K562 (cell line): ENCODE results near the gene XIRP1. TPM values are rescaled to one million over a fixed set of nuclear protein-coding genes. Genes with fewer than 3 reads are reported as not detected.

ENCODE experiments used
- CEBPG ChIP-seq, 3 experiments: fragments of 200-800 bp in 1 of 3; sonication (Bioruptor generic) in 1 of 3; sonication (generic) in 1 of 3; formaldehyde crosslinking in 1 of 3; IDR thresholded peaks in 2 of 3; conservative IDR thresholded peaks in 1 of 3; 2 replicates each; pipeline versions ENCODE4 v1.6.1 to v1.8.0; 2016 to 2022; ENCODE audit warnings: missing compliant biosample characterization in 2 of 3, missing genetic modification characterization in 2 of 3, mild to moderate bottlenecking in 1 of 3, missing genetic modification reagents in 1 of 3
- FOXM1 ChIP-seq, 2 experiments: fragments of 450-650 bp in 1 of 2; sonication (generic) in 1 of 2; formaldehyde crosslinking in 1 of 2; IDR thresholded peaks; 2 replicates each; pipeline versions ENCODE4 v1.6.1 to v1.9.0; 2017 to 2022; ENCODE audit warnings: low read depth in 2 of 2, mild to moderate bottlenecking in 2 of 2, missing genetic modification reagents in 1 of 2, moderate library complexity in 1 of 2
- TARDBP ChIP-seq: fragments of 450-650 bp; IDR thresholded peaks from 2 replicates; pipeline ENCODE4 v1.6.1; 2016
- polyA plus RNA-seq, 8 experiments: library from polyadenylated mRNA; depleted of rRNA in 4 of 8; stranded (reverse) in 5 of 8; unstranded in 3 of 8; fragments of >200 nt; fragmentation: Nextera tagmentation in 2 of 8; fragmentation: Illumina TruSeq in 1 of 8; extraction: Ambion mirVana in 2 of 8; extraction: Trizol in 1 of 8; gene quantifications; 2 replicates each; pipeline versions ENCODE4 v1.2.1 to v1.2.3, GENCODE V29; 2011 to 2014; ENCODE audit warnings: inconsistent platforms in 1 of 8, missing spikeins in 1 of 8
- total RNA-seq, 7 experiments: library from RNA; depleted of rRNA in 6 of 7; stranded (reverse); fragments of >200 nt in 6 of 7; fragmentation: Illumina TruSeq in 2 of 7; extraction: Trizol in 2 of 7; gene quantifications; 2 replicates each; pipeline versions ENCODE4 v1.2.1 to v1.2.3, GENCODE V29; 2011 to 2021; ENCODE audit warnings: low replicate concordance in 1 of 7
- TF ChIP-seq, protein P1 (sequence below): fragments of 450-650 bp; IDR thresholded peaks from 2 replicates; pipeline ENCODE4 v1.6.1; 2016; ENCODE audit warnings: mild to moderate bottlenecking
- TF ChIP-seq, protein P2 (sequence below), 2 experiments: fragments of 450-650 bp; formaldehyde crosslinking in 1 of 2; IDR thresholded peaks; 2 replicates each; pipeline versions ENCODE4 v1.4.0 to v1.6.1; 2014 to 2020; ENCODE audit warnings: mild to moderate bottlenecking in 2 of 2, borderline replicate concordance in 1 of 2, low read depth in 1 of 2

XIRP1 gene
- total and polyA plus RNA-seq, 9 of the 15 experiments (the other 6 are each of a cell fraction or from before 2014, with no cell fraction given): 0.03 to 0.27 (median 0.08) TPM; not detected in 3

DNA sequence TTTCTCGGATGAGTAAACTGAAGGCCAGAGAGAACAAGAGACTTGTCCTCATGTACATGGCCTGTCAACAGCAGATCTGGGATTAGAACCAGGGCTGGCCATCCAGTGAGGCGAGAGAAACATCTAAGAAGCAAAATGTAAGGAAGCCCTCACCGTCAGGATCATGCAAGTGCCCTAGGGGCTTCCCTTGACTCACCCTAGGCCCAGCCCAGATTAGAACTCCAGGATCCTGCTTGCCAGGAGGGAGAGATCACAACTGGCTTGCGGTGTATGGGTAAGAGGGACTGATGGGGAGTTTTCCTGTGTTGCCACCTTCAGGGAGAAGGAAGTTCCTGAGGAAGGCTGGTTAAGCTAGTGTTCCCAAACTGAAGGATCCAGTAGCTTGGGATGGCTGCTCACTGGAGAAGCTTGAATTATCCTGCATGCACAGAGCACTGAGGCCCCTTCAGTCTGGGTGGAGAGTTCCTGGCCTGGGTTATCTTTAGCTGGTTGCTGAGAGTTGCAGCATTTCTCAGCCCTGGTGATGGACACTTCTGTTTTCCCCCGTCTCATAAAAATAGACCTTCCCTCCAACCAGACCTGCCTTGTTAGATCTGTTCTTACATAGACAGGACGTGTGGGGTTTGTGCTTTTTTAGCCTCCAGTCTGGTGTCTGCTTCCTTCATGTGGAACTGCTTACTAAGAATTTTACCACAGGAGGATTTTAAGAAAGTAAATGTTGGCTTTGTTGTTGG, 28.2 kb upstream of the XIRP1 start (continued):
- TF ChIP-seq, protein P1, sequence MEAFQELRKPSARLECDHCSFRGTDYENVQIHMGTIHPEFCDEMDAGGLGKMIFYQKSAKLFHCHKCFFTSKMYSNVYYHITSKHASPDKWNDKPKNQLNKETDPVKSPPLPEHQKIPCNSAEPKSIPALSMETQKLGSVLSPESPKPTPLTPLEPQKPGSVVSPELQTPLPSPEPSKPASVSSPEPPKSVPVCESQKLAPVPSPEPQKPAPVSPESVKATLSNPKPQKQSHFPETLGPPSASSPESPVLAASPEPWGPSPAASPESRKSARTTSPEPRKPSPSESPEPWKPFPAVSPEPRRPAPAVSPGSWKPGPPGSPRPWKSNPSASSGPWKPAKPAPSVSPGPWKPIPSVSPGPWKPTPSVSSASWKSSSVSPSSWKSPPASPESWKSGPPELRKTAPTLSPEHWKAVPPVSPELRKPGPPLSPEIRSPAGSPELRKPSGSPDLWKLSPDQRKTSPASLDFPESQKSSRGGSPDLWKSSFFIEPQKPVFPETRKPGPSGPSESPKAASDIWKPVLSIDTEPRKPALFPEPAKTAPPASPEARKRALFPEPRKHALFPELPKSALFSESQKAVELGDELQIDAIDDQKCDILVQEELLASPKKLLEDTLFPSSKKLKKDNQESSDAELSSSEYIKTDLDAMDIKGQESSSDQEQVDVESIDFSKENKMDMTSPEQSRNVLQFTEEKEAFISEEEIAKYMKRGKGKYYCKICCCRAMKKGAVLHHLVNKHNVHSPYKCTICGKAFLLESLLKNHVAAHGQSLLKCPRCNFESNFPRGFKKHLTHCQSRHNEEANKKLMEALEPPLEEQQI: no peak
- TF ChIP-seq TARDBP (no peak), FOXM1 (IDR thresholded peaks at IDR 0.05; ENCODE audit: low read depth) (no peak), FOXM1 (CRISPR knock-in tag; IDR thresholded peaks at IDR 0.05; ENCODE audit: low read depth) (no peak), CEBPG (CRISPR knock-in tag; IDR thresholded peaks at IDR 0.05) (peak; percentile 72), CEBPG (tag; conservative IDR thresholded peaks at IDR 0.05 in 1 of 2, IDR thresholded peaks at IDR 0.05 in 1 of 2) (peak in 1 of 2 experiments; percentile 78; a peak in 2 of 4 replicates)
- TF ChIP-seq, protein P2, sequence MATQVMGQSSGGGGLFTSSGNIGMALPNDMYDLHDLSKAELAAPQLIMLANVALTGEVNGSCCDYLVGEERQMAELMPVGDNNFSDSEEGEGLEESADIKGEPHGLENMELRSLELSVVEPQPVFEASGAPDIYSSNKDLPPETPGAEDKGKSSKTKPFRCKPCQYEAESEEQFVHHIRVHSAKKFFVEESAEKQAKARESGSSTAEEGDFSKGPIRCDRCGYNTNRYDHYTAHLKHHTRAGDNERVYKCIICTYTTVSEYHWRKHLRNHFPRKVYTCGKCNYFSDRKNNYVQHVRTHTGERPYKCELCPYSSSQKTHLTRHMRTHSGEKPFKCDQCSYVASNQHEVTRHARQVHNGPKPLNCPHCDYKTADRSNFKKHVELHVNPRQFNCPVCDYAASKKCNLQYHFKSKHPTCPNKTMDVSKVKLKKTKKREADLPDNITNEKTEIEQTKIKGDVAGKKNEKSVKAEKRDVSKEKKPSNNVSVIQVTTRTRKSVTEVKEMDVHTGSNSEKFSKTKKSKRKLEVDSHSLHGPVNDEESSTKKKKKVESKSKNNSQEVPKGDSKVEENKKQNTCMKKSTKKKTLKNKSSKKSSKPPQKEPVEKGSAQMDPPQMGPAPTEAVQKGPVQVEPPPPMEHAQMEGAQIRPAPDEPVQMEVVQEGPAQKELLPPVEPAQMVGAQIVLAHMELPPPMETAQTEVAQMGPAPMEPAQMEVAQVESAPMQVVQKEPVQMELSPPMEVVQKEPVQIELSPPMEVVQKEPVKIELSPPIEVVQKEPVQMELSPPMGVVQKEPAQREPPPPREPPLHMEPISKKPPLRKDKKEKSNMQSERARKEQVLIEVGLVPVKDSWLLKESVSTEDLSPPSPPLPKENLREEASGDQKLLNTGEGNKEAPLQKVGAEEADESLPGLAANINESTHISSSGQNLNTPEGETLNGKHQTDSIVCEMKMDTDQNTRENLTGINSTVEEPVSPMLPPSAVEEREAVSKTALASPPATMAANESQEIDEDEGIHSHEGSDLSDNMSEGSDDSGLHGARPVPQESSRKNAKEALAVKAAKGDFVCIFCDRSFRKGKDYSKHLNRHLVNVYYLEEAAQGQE (IDR thresholded peaks at IDR 0.05; ENCODE audit: borderline replicate concordance): no peak
- TF ChIP-seq, protein P2 (CRISPR knock-in tag; IDR thresholded peaks at IDR 0.05; ENCODE audit: low read depth): 0 out of 2 replicates have a peak, but pooled peaks have one; percentile 47
